K562 (cell line): Measurements from ENCODE around the gene TDRD3. TPM values are rescaled to one million over a fixed set of nuclear protein-coding genes. Genes with fewer than 3 reads are reported as not detected.

Experiments used
- ATAC-seq: fragments of 200-7000 bp; cut with Tn5 transposase; 3 replicates; pipeline ENCODE4 v1.9.1; 2020; ENCODE audit warnings: moderate library complexity
- BruUV-seq: library from RNA; stranded (reverse); fragments of 400-500 nt; replicated peaks from 2 replicates; lab custom pipeline; 2021; lab: Mats Ljungman, UMichigan
- CTCF ChIA-PET: fragments of 300-600 bp; formaldehyde crosslinking; extraction: SDS; loops from one replicate; lab custom pipeline; 2021; ENCODE audit warnings: low intra/inter-chr PET ratio; lab: Yijun Ruan, JAX
- POLR2A ChIA-PET: fragments of 300-600, 350-650 bp; sonication (Branson Sonifier 250); formaldehyde crosslinking; extraction: SDS; loops from one replicate; lab custom pipeline; 2021; ENCODE audit warnings: antibody characterized with exemption, inconsistent platforms; lab: Yijun Ruan, JAX
- DNase-seq, 4 experiments: peaks; one replicate each; pipeline versions ENCODE4 v3.0.0 to v3.0.0-alpha.2; 2011 to 2018; ENCODE audit warnings: low spot score in 3 of 4, mixed read lengths in 3 of 4; ENCODE audit errors: extremely low read depth in 1 of 4
- FAIRE-seq: peaks from 2 replicates; lab custom pipeline; 2011; peaks lifted over from hg19 to GRCh38; lab: Jason Lieb, UNC
- H2AFZ ChIP-seq: 2 replicates; pipeline ENCODE4 v1.6.0; 2011; ENCODE audit warnings: low read depth, low read length, control low read depth, inconsistent platforms
- H3K27ac ChIP-seq: fragments of 200-600 bp; 3 replicates; pipeline ENCODE4 v1.8.0; 2011; ENCODE audit warnings: low read depth, mild to moderate bottlenecking, control low read depth, inconsistent platforms, low read length, moderate library complexity, mixed read lengths; ENCODE audit errors: extremely low read depth
- H3K27me3 ChIP-seq, 2 experiments: fragments of 300-600 bp in 1 of 2; 2 replicates in 1 of 2; 3 replicates in 1 of 2; pipeline versions ENCODE4 v1.6.0 to v1.8.0; 2011; ENCODE audit warnings: inconsistent platforms in 2 of 2, low read length in 2 of 2, mild to moderate bottlenecking in 1 of 2, mixed read lengths in 1 of 2, moderate library complexity in 1 of 2; ENCODE audit not compliant: control insufficient read depth in 2 of 2, insufficient read depth in 2 of 2
- H3K36me3 ChIP-seq: fragments of 300-600 bp; 3 replicates; pipeline ENCODE4 v1.8.0; 2011; ENCODE audit warnings: mild to moderate bottlenecking, low read length, inconsistent platforms; ENCODE audit not compliant: control insufficient read depth, insufficient read depth
- H3K4me1 ChIP-seq, 2 experiments: fragments of 200-600 bp in 1 of 2; replicated peaks in 1 of 2; 2 replicates in 1 of 2; 3 replicates in 1 of 2; pipeline versions ENCODE4 v1.5.1 to v1.8.0; 2011; ENCODE audit warnings: inconsistent platforms in 2 of 2, low read length in 2 of 2, mild to moderate bottlenecking in 1 of 2, mixed read lengths in 1 of 2, moderate library complexity in 1 of 2; ENCODE audit not compliant: control insufficient read depth in 2 of 2, insufficient read depth in 2 of 2
- H3K4me2 ChIP-seq: 2 replicates; pipeline ENCODE4 v1.6.1; 2011; ENCODE audit warnings: low read length, control low read depth, inconsistent platforms, mixed read lengths; ENCODE audit not compliant: insufficient read depth
- H3K4me3 ChIP-seq: fragments of 200-600 bp; sonication (generic), shearing (Covaris generic); 2 replicates; pipeline ENCODE4 v1.5.1; 2016; ENCODE audit warnings: control low read depth, inconsistent platforms
- H3K79me2 ChIP-seq: fragments of 200-600 bp; 3 replicates; pipeline ENCODE4 v1.8.0; 2011; ENCODE audit warnings: low read length, inconsistent platforms; ENCODE audit not compliant: control insufficient read depth, insufficient read depth
- H3K9ac ChIP-seq, 2 experiments: 2 replicates each; pipeline versions ENCODE4 v1.6.0 to v1.6.1; 2011; ENCODE audit warnings: low read depth in 2 of 2, low read length in 2 of 2, control low read depth in 1 of 2, inconsistent platforms in 1 of 2, mild to moderate bottlenecking in 1 of 2, mixed read lengths in 1 of 2; ENCODE audit not compliant: insufficient read depth in 1 of 2
- H3K9me1 ChIP-seq: one replicate; pipeline ENCODE4 v1.6.0; 2011; ENCODE audit warnings: inconsistent platforms, mild to moderate bottlenecking, low read length, moderate library complexity; ENCODE audit not compliant: control insufficient read depth, insufficient read depth
- H3K9me3 ChIP-seq: replicated peaks from 2 replicates; pipeline ENCODE4 v1.5.1; 2011; ENCODE audit warnings: low read depth, low read length, inconsistent platforms; ENCODE audit not compliant: control insufficient read depth, insufficient read depth
- H4K20me1 ChIP-seq: replicated peaks from 2 replicates; pipeline ENCODE4 v1.6.1; 2011; ENCODE audit warnings: low read length, inconsistent platforms, mixed read lengths; ENCODE audit not compliant: control insufficient read depth, insufficient read depth
- FOXJ2 ChIP-seq: fragments of 200-800 bp; sonication (Bioruptor generic); IDR thresholded peaks from 2 replicates; pipeline ENCODE4 v1.6.1; 2016; ENCODE audit warnings: missing genetic modification characterization, missing compliant biosample characterization
- FOXJ3 ChIP-seq: sonication (generic); formaldehyde crosslinking; IDR thresholded peaks from 2 replicates; pipeline ENCODE4 v1.4.0; 2020; ENCODE audit warnings: mild to moderate bottlenecking, missing genetic modification reagents
- HDAC6 ChIP-seq: IDR thresholded peaks from 2 replicates; pipeline ENCODE4 v1.6.1; 2012; ENCODE audit warnings: low read depth, mild to moderate bottlenecking, control low read depth, inconsistent platforms, low read length, moderate library complexity
- HNRNPL ChIP-seq: fragments of 200-400 bp; formaldehyde crosslinking; IDR thresholded peaks from 2 replicates; pipeline ENCODE4 v1.6.1; 2017; ENCODE audit warnings: low read depth, mild to moderate bottlenecking, low read length
- HNRNPLL ChIP-seq: fragments of 200-400 bp; formaldehyde crosslinking; IDR thresholded peaks from 2 replicates; pipeline ENCODE4 v1.6.1; 2017; ENCODE audit warnings: low read length, low read depth, mild to moderate bottlenecking; ENCODE audit not compliant: poor library complexity, severe bottlenecking
- KAT2B ChIP-seq: IDR thresholded peaks from one replicate; pipeline ENCODE4 v1.6.1; 2012; ENCODE audit warnings: low read depth, mild to moderate bottlenecking, control low read depth, inconsistent platforms, low read length, moderate library complexity
- KDM4B ChIP-seq, 2 experiments: fragments of 450-650 bp in 1 of 2; sonication (generic) in 1 of 2; IDR thresholded peaks; 2 replicates each; pipeline ENCODE4 v1.6.1; 2016 to 2017; ENCODE audit warnings: borderline replicate concordance in 2 of 2, antibody characterized with exemption in 1 of 2, low read depth in 1 of 2, mild to moderate bottlenecking in 1 of 2
- L3MBTL2 ChIP-seq: fragments of 450-650 bp; IDR thresholded peaks from 2 replicates; pipeline ENCODE4 v1.6.1; 2016; ENCODE audit warnings: mild to moderate bottlenecking, moderate library complexity
- MNT ChIP-seq, 2 experiments: fragments of 450-650 bp; conservative IDR thresholded peaks; 2 replicates each; pipeline ENCODE4 v1.6.1; 2017; ENCODE audit warnings: mild to moderate bottlenecking in 2 of 2, moderate library complexity in 2 of 2
- NKRF ChIP-seq: fragments of 450-650 bp; IDR thresholded peaks from 2 replicates; pipeline ENCODE4 v1.6.1; 2016; ENCODE audit warnings: borderline replicate concordance
- NR2C1 ChIP-seq, 2 experiments: fragments of 450-650 bp; IDR thresholded peaks; 2 replicates each; pipeline ENCODE4 v1.6.1; 2017; ENCODE audit warnings: mild to moderate bottlenecking in 2 of 2, antibody characterized with exemption in 1 of 2, inconsistent platforms in 1 of 2, missing compliant biosample characterization in 1 of 2, missing genetic modification characterization in 1 of 2
- NR4A1 ChIP-seq, 2 experiments: fragments of 250-450 bp in 1 of 2; fragments of 450-650 bp in 1 of 2; sonication (Bioruptor Pico) in 1 of 2; IDR thresholded peaks; 2 replicates each; pipeline versions ENCODE4 v1.4.0 to v1.6.1; 2016 to 2020; ENCODE audit warnings: mild to moderate bottlenecking in 2 of 2, missing compliant biosample characterization in 1 of 2, missing genetic modification characterization in 1 of 2, moderate library complexity in 1 of 2
- POLR2G ChIP-seq: fragments of 200-400 bp; formaldehyde crosslinking; IDR thresholded peaks from 2 replicates; pipeline ENCODE4 v1.6.1; 2017; ENCODE audit warnings: low read depth, mild to moderate bottlenecking, antibody characterized with exemption, low read length, moderate library complexity
- USF1 ChIP-seq: sonication (generic); formaldehyde crosslinking; IDR thresholded peaks from 2 replicates; pipeline ENCODE4 v1.9.0; 2022; ENCODE audit warnings: mild to moderate bottlenecking, missing genetic modification reagents
- ZNF3 ChIP-seq: fragments of 250-450 bp; sonication (Bioruptor Pico); IDR thresholded peaks from 2 replicates; pipeline ENCODE4 v1.5.0; 2021; ENCODE audit warnings: mild to moderate bottlenecking, moderate library complexity
- ZNF780A ChIP-seq: fragments of 250-450 bp; sonication (Bioruptor Pico); IDR thresholded peaks from 2 replicates; pipeline ENCODE4 v1.5.0; 2021; ENCODE audit warnings: mild to moderate bottlenecking
- WGBS: fragments of 100-300 bp; shearing (Covaris generic); methylation state at CpG from one replicate; pipeline ENCODE4 v1.1.6; 2016; ENCODE audit warnings: low coverage, mixed read lengths; ENCODE audit not compliant: insufficient coverage; ENCODE audit errors: missing lambda C conversion rate; 5-methylcytosine and 5-hydroxymethylcytosine counted together
- in situ Hi-C: fragments of 300-500 bp; cut with MboI; formaldehyde crosslinking; loops from 4 replicates; pipeline ENCODE4 v1.15.0; 2018; ENCODE audit warnings: inconsistent platforms, mixed read lengths
- intact Hi-C: fragments of 100-400 bp; cut with micrococcal nuclease; formaldehyde crosslinking; loops from 2 replicates; pipeline ENCODE4 v1.14.2; 2022
- polyA plus RNA-seq, 8 experiments: library from polyadenylated mRNA; depleted of rRNA in 4 of 8; stranded (reverse) in 5 of 8; unstranded in 3 of 8; fragments of >200 nt; fragmentation: Nextera tagmentation in 2 of 8; fragmentation: Illumina TruSeq in 1 of 8; extraction: Ambion mirVana in 2 of 8; extraction: Trizol in 1 of 8; gene quantifications; 2 replicates each; pipeline versions ENCODE4 v1.2.1 to v1.2.3, GENCODE V29; 2011 to 2014; ENCODE audit warnings: inconsistent platforms in 1 of 8, missing spikeins in 1 of 8
- total RNA-seq, 7 experiments: library from RNA; depleted of rRNA in 6 of 7; stranded (reverse); fragments of >200 nt in 6 of 7; fragmentation: Illumina TruSeq in 2 of 7; extraction: Trizol in 2 of 7; gene quantifications; 2 replicates each; pipeline versions ENCODE4 v1.2.1 to v1.2.3, GENCODE V29; 2011 to 2021; ENCODE audit warnings: low replicate concordance in 1 of 7

The TDRD3 gene
- total and polyA plus RNA-seq, 9 of the 15 experiments (the other 6 are each of a cell fraction or from before 2014, with no cell fraction given): 3.6 to 16.4 (median 9.5) TPM

GRCh38 chr13:60395971-60396782 lies 843 bp upstream of the TDRD3 start:
- Histone ChIP-seq H3K4me3 (peak overlapping the region; percentile 58), H4K20me1 (no peaks in the 10 kb centered on the region), H3K9me3 (no peaks in the 10 kb centered on the region), H3K4me2 (peak overlapping the region; percentile 88), H2AFZ (peak overlapping the region; percentile 97), H3K79me2 (peaks cover 31% of the 10 kb centered on the region), H3K27me3 (no peaks in the 10 kb centered on the region), H3K9me1 (no peaks in the 10 kb centered on the region), H3K27ac (peak overlapping the region; percentile 85), H3K36me3 (no peaks in the 10 kb centered on the region), H3K9ac (peak overlapping the region; percentile 73 to 91), H3K4me1 (peaks cover 4 to 5% of the 10 kb centered on the region in 2 experiments; a peak in 3 of 5 replicates)
- 0% methylated on average over 45 of the region's 49 CpGs for WGBS
- in situ Hi-C loops: no loop called here
- intact Hi-C loops: loop anchor here (2.0 kb wide), 1 partner anchor 35 kb away; no protein-coding TSS in a partner anchor
- FAIRE-seq (peak; percentile 94), DNase-seq (peak; percentile 82 to 90 (median 87)), ATAC-seq (peak; percentile 90)
- ChIA-PET CTCF (no interaction called here), POLR2A (interaction anchor here (1.0 kb wide), 1 partner anchor 13 kb away, joined by 4 read pairs; no protein-coding TSS in a partner anchor)
- BruUV-seq: no TSS peak
- TF ChIP-seq KAT2B (no peak), HDAC6 (no peak), ZNF3 (CRISPR knock-in tag) (no peak), HNRNPL (peak; percentile 94), L3MBTL2 (no peak; the same call in 1 of the 2 replicates), NR4A1 (CRISPR knock-in tag; IDR thresholded peaks at IDR 0.05) (no peak), NR4A1 (tag; IDR thresholded peaks at IDR 0.05) (no peak), KDM4B (IDR thresholded peaks at IDR 0.05; ENCODE audit: borderline replicate concordance in 2 of 2, low read depth in 1 of 2) (no peak), FOXJ3 (CRISPR knock-in tag) (no peak), POLR2G (peak; percentile 67), FOXJ2 (no peak; the same call in 1 of the 2 replicates), NR2C1 (IDR thresholded peaks at IDR 0.05) (no peak; the same call in 1 of the 2 replicates), NR2C1 (tag; IDR thresholded peaks at IDR 0.05) (peak; percentile 52), NKRF (peak; percentile 28; the same call in 1 of the 2 replicates), USF1 (CRISPR knock-in tag) (peak; percentile 80), ZNF780A (CRISPR knock-in tag) (no peak), HNRNPLL (peak; percentile 79), MNT (conservative IDR thresholded peaks at IDR 0.05) (no peak)
